Activated CD8-positive, alpha-beta memory T cell treated with anti-CD3 and anti-CD28 coated beads, Interleukin-2, amount 50 U/mL, for 24 hours (primary cell): ENCODE measurements around the gene DPT.

ENCODE experiments used
- DNase-seq: peaks from one replicate; pipeline ENCODE4 v3.0.0-alpha.2; 2020; ENCODE audit errors: extremely low read depth

The DPT gene

GRCh38 chr1:168735974-168736373 lies 7.0 kb upstream of the DPT start:
- no peak for DNase-seq

- DNase-seq: no peak
These were observed 5.9 kb upstream of the DPT start for GRCh38 chr1:168734946-168735345.

GRCh38 chr1:168734271-168734670 lies 5.3 kb upstream of the DPT start:
- no peak for DNase-seq

GRCh38 chr1:168733241-168733640 lies 4.2 kb upstream of the DPT start:
- no peak for DNase-seq

- no peak for DNase-seq
These were observed 3.7 kb upstream of the DPT start for GRCh38 chr1:168732736-168733135.

GRCh38 chr1:168731244-168731953 lies 2.4 kb upstream of the DPT start:
- DNase-seq: no peak

- DNase-seq: no peak
These were observed 398 bp upstream of the DPT start for GRCh38 chr1:168729405-168729802.

GRCh38 chr1:168726719-168727118 lies 2.3 kb downstream of the DPT start:
- no peak for DNase-seq

GRCh38 chr1:168726281-168726680 lies 2.7 kb downstream of the DPT start:
- DNase-seq: no peak

- DNase-seq: no peak
These were observed 3.2 kb downstream of the DPT start for GRCh38 chr1:168725831-168726230.

- DNase-seq: no peak
These were observed 3.9 kb downstream of the DPT start for GRCh38 chr1:168725060-168725459.

- DNase-seq: no peak
These were observed 6.0 kb downstream of the DPT start for GRCh38 chr1:168723000-168723399.

- no peak for DNase-seq
These were observed 8.2 kb downstream of the DPT start for GRCh38 chr1:168720839-168721238.

GRCh38 chr1:168719306-168720111 lies 9.5 kb downstream of the DPT start:
- no peak for DNase-seq

GRCh38 chr1:168717906-168718891 lies 10.8 kb downstream of the DPT start:
- DNase-seq: no peak

GRCh38 chr1:168714012-168714411 lies 15.0 kb downstream of the DPT start:
- DNase-seq: no peak

- DNase-seq: no peak
These were observed 19.3 kb downstream of the DPT start for GRCh38 chr1:168709405-168710363.

- no peak for DNase-seq
These were observed 20.2 kb downstream of the DPT start for GRCh38 chr1:168708698-168709404.

- no peak for DNase-seq
These were observed 22.5 kb downstream of the DPT start for GRCh38 chr1:168706391-168706992.
